HG02852 (cell line): Measurements from ENCODE around the gene EFCAB6.

ENCODE experiments used
- ATAC-seq: cut with Tn5 transposase; IDR thresholded peaks from one replicate; pipeline ENCODE4 v1.9.1; 2021; ENCODE audit warnings: mild to moderate bottlenecking, moderate library complexity; ENCODE audit not compliant: unreplicated experiment

Gene EFCAB6

DNA sequence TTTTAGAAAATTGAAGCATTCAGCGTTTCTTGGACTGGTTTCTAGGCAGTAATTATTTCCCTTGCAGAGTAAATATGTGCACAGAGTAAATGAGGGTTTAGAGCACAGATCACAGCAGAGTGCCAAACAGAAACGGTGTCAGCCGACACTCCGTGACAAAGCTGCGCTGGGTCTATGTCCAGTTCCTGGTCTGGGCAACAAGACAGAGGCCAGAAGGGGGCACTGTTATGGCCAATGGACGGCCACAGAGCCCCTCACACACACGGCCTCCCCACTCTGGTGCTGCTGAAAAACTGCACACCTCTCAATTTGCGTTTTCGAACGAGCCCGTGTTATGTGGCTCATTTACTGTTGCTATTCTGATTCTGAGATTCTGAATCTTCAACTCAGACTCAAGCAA, 219.6 kb downstream of the EFCAB6 start:
- ATAC-seq = no peak

- no peak for ATAC-seq
These were observed 220.7 kb downstream of the EFCAB6 start for GRCh38 chr22:43591380-43591779.

DNA sequence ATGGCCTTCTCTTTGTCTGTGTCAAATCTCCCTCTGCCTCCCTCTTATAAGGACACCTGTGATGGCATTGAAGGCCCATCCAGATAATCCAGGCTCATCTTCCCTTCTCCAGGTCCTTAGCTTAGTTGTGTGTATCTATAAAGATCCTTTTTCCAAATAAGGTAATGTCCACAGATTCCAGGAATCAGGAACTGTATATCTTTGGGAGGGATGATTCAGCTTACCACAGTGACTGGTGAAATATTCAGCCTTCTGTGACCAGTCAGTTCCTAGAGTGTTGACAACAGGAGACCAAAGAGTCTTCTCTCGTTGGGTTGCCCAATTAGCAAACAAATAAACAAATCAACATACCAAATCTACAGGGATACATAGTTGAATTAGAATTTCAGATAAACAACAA, 224.5 kb downstream of the EFCAB6 start:
- ATAC-seq = no peak

DNA sequence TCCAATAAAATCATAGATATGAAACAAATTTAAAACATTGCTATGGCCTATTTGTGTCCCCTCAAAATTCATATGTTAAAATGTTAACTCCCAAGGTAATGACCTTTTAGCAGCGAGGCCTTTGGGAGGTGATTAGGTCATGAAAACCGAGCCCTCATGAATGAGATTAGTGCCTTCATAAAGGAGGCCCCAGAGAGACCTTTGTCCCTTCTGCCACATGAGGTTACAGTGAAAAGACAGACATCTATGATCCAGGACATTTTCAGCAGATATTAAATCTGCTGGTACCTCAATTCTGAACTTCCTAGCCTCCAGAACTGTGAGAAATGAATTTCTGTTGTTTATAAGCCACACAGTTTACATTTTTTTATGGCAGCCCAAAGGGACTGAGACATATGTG, 228.6 kb downstream of the EFCAB6 start:
- ATAC-seq = no peak

DNA sequence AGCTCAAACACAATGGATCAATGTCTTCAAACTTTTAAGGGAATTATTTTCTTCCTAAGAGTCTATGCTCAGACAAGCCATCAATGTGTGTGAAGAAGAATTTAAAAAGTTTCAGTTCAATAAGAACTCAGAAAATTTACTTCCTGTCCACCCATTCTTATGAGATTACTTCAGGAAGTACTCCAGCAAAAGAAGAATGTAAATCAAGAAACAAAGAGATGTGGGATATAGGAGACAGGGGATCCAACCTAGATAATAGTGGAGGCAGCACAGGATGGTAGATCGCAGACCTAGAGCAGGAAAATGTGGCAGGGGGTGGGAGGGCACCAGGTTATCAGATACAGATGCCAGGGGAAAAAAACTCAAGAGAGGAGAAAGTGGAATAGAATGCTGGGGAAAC, 229.7 kb downstream of the EFCAB6 start:
- no peak for ATAC-seq

DNA sequence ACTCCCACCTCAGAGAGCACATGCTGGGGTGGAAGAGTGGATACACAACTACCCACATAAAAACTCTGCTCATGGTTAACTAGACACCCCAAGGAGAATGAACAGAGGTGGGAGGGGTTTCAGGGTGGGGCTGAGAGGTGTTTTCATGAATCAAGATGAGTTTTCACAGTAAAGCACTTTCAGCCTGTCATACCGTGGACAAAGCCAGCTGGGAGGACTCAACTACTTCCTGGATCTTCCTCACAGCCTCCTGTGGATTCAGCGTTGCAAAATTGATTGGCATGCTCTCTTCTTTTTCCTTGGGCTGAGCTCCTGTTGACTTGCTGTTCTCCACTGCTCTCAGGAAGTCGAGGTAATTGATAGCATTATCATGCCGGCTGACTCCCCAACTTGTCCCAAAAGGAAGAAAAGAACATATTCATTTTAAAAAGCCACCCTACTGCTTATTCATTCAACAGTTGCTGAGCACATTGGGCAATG, 231.8 kb downstream of the EFCAB6 start:
- no peak for ATAC-seq

DNA sequence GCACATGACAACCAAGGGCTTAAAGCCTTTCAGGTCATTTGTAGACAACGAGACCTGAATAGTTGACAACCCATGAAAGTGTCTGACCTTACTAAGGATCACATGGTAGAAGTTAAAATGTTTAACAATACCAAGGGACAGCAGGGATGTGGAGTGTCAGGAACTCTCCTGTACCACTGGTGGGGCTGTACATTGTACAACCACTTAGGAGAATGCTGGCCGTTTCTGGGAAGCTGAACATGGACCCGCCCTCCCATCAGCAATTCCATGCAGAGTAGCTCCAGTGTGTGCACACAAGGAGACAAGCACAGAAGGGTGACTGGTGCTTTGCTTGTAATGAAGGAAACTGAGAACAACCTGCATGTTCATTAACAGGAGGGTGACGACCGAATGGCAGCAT, 237.4 kb downstream of the EFCAB6 start:
- no peak for ATAC-seq

GRCh38 chr22:43572710-43573109, 239.4 kb downstream of the EFCAB6 start:
- no peak for ATAC-seq

DNA sequence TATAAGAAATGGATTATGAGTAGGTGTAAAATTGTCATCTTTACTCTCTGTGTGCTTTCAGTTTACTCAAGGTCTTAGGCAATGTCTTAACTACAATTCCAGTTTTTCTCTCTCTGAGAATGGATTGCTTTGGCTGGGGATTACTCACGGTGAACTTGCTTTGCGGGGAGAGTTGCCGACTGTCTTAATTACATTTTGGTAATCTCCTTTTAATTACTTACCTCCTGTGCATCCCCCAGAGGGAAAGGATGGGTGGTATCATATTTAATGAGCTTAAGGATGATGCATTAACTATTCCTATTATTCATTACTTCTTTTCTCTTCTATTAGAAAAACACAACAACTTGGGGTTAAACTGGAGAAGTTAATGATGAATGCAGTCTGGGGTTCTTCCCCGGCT, 240.9 kb downstream of the EFCAB6 start:
- ATAC-seq = no peak

DNA sequence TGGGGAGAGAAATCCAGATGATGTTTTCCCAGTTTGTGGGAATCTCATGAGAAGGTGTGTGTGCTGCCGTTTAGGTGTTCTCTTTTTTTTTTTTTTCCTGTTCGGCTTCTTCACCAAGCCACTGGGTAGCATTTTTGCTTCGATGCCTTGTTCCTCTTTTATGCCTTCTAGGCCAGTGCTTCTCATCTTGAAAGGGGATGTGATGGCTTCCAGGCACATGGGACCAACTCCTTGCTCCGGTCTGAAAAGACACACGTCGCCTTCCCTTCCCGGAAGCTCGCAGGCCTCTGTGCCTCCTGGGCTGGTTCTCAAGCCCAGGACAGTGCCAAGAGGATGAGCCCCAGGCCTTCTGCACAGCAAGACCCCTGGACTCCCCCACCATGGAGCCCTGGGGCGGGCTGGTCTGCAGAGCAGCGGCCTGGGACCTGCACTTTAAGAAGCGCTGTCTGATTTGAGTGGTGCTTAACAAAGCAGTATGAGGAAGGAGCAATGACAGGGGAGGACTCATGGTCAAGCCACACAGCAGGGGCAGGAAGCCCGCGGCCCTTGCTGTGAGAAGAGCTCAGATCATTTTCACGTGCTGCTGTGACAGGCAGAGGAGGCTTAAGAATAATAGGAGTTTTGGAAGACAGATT, 241.5 kb downstream of the EFCAB6 start:
- ATAC-seq = no peak

DNA sequence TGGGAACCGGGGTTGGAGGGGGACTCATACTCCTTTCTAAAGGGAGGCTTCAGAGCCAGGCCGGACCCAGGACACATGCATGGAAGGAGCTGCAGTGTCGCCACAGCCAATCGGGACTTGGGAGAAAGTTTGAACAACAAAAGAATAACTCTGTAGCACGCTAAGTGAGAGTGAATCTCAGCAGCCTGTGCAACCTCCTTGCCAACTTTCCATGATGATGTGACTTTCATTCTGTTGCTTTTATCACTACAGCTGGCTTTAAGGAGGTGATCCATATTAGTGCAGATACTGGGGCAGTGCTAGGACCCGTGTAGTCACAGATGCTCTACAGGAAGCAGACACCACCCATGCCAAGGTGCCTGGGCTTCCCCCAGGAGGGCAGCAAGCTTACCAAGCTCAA, 243.0 kb downstream of the EFCAB6 start:
- ATAC-seq = no peak

GRCh38 chr22:43567691-43568324, 244.3 kb downstream of the EFCAB6 start:
- ATAC-seq = no peak

- no peak for ATAC-seq
These were observed 245.4 kb downstream of the EFCAB6 start for GRCh38 chr22:43566561-43567332.

DNA sequence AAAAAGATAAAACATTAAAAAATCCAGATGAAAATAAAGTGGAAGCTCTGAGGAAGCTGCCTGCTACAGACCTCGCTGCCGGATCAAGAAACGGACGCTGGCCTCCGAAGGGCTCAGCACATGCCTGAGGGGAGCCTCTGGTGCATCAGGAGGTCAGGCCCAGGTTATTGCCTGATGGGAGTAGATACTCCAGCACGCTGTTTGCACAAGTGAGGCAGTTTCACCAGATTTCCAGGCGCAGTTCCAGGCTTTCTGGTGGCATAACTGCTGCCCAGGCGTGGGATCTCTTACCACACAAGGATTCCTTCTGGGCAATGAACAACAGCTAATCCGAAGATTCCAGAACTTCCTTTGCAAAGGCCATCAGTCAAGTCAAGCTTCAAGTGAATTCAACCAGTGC, 246.1 kb downstream of the EFCAB6 start:
- no peak for ATAC-seq

DNA sequence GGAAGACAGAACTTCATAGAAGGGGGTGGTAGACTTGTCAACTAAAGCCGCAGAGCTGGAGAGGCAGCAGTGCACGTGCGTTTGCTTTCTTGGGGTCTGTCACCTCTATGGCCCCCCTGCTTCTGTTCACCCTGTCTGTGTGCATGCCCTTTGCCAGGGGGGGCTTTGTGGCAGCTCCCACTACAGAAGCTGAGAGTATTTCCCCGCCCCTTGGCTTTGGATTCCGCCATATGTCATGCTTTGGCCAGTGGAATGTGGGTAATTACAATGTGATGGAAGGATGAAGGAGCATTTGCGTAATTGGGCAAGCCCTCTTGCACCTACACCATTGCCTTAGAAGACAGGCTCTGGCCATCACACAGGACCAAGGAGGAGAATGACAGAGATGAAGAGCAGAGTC, 247.2 kb downstream of the EFCAB6 start:
- ATAC-seq = no peak

- ATAC-seq = no peak
These were observed 248.5 kb downstream of the EFCAB6 start for GRCh38 chr22:43563571-43563970.

GRCh38 chr22:43562843-43563242, 249.3 kb downstream of the EFCAB6 start:
- ATAC-seq = no peak

DNA sequence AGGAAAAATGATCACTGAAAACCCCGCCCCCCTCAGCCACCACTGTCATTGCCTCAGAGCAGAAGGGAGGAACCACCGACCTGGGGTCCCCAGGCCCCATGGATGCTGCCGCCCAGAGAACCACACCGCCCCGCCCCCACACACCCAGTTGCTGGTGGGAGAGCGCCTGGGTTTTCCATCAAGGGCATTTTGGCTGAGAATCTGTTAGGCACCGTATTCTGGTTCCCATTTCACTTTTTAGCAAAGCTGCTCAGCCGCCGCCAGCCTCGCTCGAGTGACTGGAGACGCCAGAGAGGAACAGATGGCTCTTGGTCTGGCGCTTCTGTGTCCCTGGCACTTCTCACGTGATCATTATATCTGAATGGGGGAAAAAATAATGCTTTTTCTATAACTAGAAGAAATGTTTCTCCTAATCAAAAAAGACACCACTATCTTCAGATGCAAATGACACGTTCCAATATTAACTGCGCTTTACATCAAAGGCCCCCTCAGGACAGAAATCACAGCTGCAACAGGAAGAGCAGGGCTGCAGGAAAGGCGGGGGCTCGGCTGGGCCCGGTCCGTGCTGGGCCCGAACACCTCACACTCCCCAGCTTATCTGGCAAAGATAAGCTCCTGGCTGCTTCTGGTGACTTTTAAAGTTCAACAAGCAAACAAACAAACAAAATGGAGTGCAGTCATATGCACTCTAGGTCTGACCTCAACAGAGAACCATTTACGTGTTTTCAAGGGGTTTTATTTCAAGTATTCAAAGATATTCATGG, 250.5 kb downstream of the EFCAB6 start:
- ATAC-seq = no peak

GRCh38 chr22:43560651-43561050, 251.5 kb downstream of the EFCAB6 start:
- no peak for ATAC-seq

- ATAC-seq = no peak
These were observed 256.3 kb downstream of the EFCAB6 start for GRCh38 chr22:43555561-43556515.
